ENCODE data around the gene LMAN1L.

Gene LMAN1L

DNA sequence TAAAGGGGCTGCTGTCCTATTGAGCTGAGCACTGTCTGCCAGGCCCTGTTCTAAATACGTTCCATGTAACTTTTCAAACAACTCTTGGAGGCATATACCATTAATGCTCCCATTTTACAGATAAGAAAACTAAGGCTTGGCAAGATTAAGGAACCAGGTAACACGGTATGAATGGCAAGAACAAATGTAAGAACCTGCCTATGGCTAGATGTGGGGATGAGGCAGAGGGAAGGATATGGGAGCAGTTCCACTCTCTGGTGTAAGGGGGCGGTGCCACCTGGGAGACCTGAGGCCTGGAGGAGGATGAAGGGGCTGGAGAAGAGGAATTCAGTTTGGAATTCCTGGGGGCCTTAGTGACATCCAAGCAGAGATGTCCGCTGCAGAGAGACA, 3.8 kb upstream of the LMAN1L start:
- TF ChIP-seq, protein P1, sequence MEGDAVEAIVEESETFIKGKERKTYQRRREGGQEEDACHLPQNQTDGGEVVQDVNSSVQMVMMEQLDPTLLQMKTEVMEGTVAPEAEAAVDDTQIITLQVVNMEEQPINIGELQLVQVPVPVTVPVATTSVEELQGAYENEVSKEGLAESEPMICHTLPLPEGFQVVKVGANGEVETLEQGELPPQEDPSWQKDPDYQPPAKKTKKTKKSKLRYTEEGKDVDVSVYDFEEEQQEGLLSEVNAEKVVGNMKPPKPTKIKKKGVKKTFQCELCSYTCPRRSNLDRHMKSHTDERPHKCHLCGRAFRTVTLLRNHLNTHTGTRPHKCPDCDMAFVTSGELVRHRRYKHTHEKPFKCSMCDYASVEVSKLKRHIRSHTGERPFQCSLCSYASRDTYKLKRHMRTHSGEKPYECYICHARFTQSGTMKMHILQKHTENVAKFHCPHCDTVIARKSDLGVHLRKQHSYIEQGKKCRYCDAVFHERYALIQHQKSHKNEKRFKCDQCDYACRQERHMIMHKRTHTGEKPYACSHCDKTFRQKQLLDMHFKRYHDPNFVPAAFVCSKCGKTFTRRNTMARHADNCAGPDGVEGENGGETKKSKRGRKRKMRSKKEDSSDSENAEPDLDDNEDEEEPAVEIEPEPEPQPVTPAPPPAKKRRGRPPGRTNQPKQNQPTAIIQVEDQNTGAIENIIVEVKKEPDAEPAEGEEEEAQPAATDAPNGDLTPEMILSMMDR (IDR thresholded peaks at IDR 0.05; ENCODE audit: low read length), result peak; percentile 18; the same call in 1 of the 2 replicates
- no peak for TF ChIP-seq EZH2phosphoT487 (IDR thresholded peaks at IDR 0.05; ENCODE audit: low read length)
- H3K4me2 ChIP-seq (ENCODE audit: low read depth, low read length), result no peak overlapping the region
- no peaks in the 10 kb centered on the region for H3K9me2 ChIP-seq (replicated peaks; ENCODE audit: insufficient read depth, low read length)
- no peak overlapping the region for H2AFZ ChIP-seq (ENCODE audit: low read length)
- no peaks in the 10 kb centered on the region for H3K79me2 ChIP-seq (ENCODE audit: low read length)
- no peaks in the 10 kb centered on the region for H4K20me1 ChIP-seq (ENCODE audit: insufficient read depth, low read length)
- H3K9me3 ChIP-seq (replicated peaks; ENCODE audit: insufficient read depth, low read length), result no peaks in the 10 kb centered on the region
- no peaks in the 10 kb centered on the region for H3K4me1 ChIP-seq (ENCODE audit: low read length)
- peaks cover 11% of the 10 kb centered on the region for H3F3A ChIP-seq (ENCODE audit: insufficient read depth, low read length)
- no peak overlapping the region for H3K27ac ChIP-seq (ENCODE audit: low read length)
- DNase-seq, result no peak
- no peak overlapping the region for H3K9ac ChIP-seq (ENCODE audit: low read length)
- H3K27me3 ChIP-seq (replicated peaks; ENCODE audit: insufficient read depth, low read length), result no peaks in the 10 kb centered on the region
- no peak overlapping the region for H3K4me3 ChIP-seq (ENCODE audit: low read length)
- H3K36me3 ChIP-seq (replicated peaks; ENCODE audit: insufficient read depth, low read length), result no peaks in the 10 kb centered on the region; the same call in 1 of the 2 replicates

DNA sequence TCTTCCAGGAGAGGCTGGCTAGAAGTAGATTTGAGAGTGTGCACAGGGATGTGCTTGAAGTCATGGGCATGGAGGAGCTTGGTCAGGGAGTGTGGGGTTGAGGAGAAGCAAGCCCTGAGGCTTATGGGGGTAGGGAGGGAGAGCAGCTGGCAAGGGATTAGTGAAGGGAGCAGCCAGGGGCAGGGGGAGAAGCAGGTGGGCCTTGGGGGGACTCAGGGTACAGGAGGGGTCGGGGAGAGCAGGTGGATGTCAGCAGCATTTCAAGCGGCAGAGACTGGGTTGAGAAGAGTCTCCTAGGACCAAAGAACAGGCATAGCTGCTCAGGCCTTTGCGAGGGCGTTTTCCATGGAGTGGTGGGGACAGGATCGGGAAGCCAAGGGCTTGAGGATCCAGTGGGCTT, 3.4 kb upstream of the LMAN1L start:
- Histone ChIP-seq H4K20me1 (ENCODE audit: insufficient read depth, low read length) (no peaks in the 10 kb centered on the region), H3K4me1 (ENCODE audit: low read length) (no peaks in the 10 kb centered on the region), H3K27ac (ENCODE audit: low read length) (no peak overlapping the region)

DNA sequence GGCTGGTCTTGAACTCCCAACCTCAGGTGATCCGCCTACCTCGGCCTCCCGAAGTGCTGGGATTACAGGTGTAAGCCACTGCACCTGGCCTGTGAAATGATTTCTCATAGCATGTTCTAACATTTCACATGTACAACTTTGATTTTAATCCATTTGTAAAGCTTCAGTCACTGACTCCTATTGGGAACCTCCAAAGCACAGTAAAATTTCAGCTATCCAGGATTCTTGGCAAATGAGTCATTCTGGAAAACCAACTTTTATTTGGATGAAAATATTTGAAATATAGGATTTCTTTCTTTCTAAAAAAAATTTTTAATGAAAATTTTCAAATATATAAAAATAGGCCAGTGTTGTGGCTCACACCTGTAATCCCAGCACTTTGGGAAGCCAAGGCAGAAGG, 2.7 kb upstream of the LMAN1L start:
- no peak for DNase-seq
- Histone ChIP-seq H3K79me2 (ENCODE audit: low read length) (no peaks in the 10 kb centered on the region), H3K9me3 (replicated peaks; ENCODE audit: insufficient read depth, low read length) (no peaks in the 10 kb centered on the region), H4K20me1 (ENCODE audit: insufficient read depth, low read length) (no peaks in the 10 kb centered on the region), H3K27me3 (replicated peaks; ENCODE audit: insufficient read depth, low read length) (no peaks in the 10 kb centered on the region), H3K36me3 (replicated peaks; ENCODE audit: insufficient read depth, low read length) (no peaks in the 10 kb centered on the region), H3K4me1 (ENCODE audit: low read length) (no peaks in the 10 kb centered on the region), H3K4me2 (ENCODE audit: low read depth, low read length) (no peak overlapping the region), H2AFZ (ENCODE audit: low read length) (no peak overlapping the region), H3K9ac (ENCODE audit: low read length) (no peak overlapping the region), H3F3A (ENCODE audit: insufficient read depth, low read length) (peaks cover 11% of the 10 kb centered on the region), H3K27ac (ENCODE audit: low read length) (no peak overlapping the region), H3K4me3 (ENCODE audit: low read length) (no peak overlapping the region), H3K9me2 (replicated peaks; ENCODE audit: insufficient read depth, low read length) (no peaks in the 10 kb centered on the region)
- TF ChIP-seq, protein P1 (IDR thresholded peaks at IDR 0.05; ENCODE audit: low read length), result no peak
- TF ChIP-seq EZH2phosphoT487 (IDR thresholded peaks at IDR 0.05; ENCODE audit: low read length) (no peak), EZH2 (optimal IDR thresholded peaks at IDR 0.05; ENCODE audit: low read depth, low read length) (no peak)

More for the DNA sequence above, 3.4 kb upstream of the LMAN1L start:
- Histone ChIP-seq H3K36me3 (replicated peaks; ENCODE audit: insufficient read depth, low read length) (no peaks in the 10 kb centered on the region), H3K27me3 (replicated peaks; ENCODE audit: insufficient read depth, low read length) (no peaks in the 10 kb centered on the region), H3K9ac (ENCODE audit: low read length) (no peak overlapping the region), H3F3A (ENCODE audit: insufficient read depth, low read length) (peaks cover 11% of the 10 kb centered on the region), H3K4me2 (ENCODE audit: low read depth, low read length) (no peak overlapping the region), H3K4me3 (ENCODE audit: low read length) (no peak overlapping the region), H2AFZ (ENCODE audit: low read length) (no peak overlapping the region), H3K9me2 (replicated peaks; ENCODE audit: insufficient read depth, low read length) (no peaks in the 10 kb centered on the region), H3K9me3 (replicated peaks; ENCODE audit: insufficient read depth, low read length) (no peaks in the 10 kb centered on the region), H3K79me2 (ENCODE audit: low read length) (no peaks in the 10 kb centered on the region)
- TF ChIP-seq EZH2phosphoT487 (IDR thresholded peaks at IDR 0.05; ENCODE audit: low read length) (no peak), EZH2 (optimal IDR thresholded peaks at IDR 0.05; ENCODE audit: low read depth, low read length) (no peak)
- TF ChIP-seq, protein P1 (IDR thresholded peaks at IDR 0.05; ENCODE audit: low read length), result no peak
- DNase-seq, result no peak
